ENCODE results near the gene NR1I2.

The NR1I2 gene

DNA sequence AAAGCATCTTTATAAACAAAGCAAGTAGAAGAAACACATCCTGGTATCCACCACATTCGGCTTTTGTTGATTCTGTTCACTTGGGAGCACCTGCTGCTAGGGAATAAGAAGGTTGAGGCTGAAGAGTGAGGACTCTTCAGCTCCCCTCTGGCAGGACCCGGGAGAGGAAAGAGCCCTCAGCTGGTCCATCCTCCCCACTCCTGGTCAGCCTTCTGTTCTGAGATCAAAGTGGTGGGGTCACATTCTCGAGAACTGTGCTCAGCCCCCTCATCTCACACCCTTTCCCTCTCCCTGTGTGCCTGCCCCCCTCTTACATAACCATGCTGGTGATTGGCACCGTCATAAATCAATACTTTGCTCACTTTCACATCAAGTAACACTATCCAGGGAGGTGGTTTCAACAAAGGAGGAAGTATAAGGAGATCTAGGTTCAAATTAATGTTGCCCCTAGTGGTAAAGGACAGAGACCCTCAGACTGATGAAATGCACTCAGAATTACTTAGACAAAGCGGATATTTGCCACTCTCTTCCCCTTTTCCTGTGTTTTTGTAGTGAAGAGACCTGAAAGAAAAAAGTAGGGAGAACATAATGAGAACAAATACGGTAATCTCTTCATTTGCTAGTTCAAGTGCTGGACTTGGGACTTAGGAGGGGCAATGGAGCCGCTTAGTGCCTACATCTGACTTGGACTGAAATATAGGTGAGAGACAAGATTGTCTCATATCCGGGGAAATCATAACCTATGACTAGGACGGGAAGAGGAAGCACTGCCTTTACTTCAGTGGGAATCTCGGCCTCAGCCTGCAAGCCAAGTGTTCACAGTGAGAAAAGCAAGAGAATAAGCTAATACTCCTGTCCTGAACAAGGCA lies at the start of gene NR1I2:
Gene NR1I2 (plus strand): TSS at position 772 of the 869 bp plus-strand sequence.
- no peak for DNase-seq (ENCODE audit: low read depth)

- DNase-seq (ENCODE audit: low read depth) = no peak
Measured at GRCh38 chr3:119733812-119734211, 48.1 kb upstream of the NR1I2 start.

DNA sequence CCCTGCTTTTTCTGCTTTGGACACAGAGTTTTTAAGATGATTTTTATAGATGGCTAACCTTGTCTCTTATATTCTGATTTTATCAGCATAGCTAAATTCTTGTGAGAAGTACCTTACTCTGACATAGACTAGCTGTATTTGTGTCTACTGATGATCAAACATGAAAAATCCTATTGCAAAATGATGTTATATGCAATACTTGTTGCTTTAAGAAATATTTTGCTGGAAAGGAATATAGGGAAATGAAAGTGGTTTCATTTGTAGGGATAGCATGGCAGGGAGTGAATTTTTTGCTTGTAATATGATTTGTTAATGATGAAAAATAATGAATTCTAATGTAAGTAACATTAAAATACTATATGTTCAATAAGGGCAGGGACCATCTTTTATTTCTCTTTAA lies 43.2 kb upstream of the NR1I2 start:
- no peak for DNase-seq (ENCODE audit: low read depth)

- no peak for DNase-seq (ENCODE audit: low read depth)
Measured at GRCh38 chr3:119741657-119742590, 40.0 kb upstream of the NR1I2 start.

- no peak for DNase-seq (ENCODE audit: low read depth)
Measured at GRCh38 chr3:119743921-119744320, 38.0 kb upstream of the NR1I2 start.

DNA sequence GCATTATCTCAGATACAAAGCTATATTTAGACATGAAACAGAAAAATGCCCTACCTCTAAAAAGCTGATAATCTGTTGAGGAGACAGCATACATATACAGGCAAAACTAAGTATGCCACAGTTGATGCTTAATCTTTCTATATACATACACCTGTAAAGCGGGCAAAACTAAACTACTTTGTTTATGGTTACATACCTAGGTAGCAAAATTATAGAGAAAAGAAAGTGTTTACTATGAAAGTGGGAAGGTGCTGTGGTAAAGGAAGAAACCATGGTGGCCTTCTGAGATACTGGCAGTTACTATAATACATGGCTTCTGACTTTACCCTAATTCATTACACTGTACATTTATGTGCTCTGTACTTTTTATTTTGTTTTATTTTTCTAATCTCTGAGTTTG lies 36.0 kb upstream of the NR1I2 start:
- no peak for DNase-seq (ENCODE audit: low read depth)

DNA sequence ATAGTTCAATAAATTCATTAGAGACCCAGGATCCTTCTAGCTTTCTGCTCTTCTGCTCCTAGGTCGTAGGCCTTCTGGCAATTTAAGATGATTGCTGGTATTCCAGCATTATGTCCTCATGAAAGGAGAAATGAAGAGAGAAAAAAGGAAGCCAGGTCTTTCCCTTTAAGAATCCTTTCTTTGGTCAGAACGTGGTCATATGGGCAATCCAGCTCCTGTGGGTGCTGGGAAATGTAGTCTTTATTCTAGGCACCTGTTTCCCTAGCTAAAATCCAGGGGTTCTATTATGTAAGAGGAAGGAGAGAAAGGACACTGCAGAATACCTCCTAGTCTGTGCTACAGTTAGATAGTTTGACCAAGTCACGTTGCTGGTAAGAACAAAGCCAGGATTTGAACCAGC lies 35.5 kb upstream of the NR1I2 start:
- DNase-seq (ENCODE audit: low read depth) = no peak

DNA sequence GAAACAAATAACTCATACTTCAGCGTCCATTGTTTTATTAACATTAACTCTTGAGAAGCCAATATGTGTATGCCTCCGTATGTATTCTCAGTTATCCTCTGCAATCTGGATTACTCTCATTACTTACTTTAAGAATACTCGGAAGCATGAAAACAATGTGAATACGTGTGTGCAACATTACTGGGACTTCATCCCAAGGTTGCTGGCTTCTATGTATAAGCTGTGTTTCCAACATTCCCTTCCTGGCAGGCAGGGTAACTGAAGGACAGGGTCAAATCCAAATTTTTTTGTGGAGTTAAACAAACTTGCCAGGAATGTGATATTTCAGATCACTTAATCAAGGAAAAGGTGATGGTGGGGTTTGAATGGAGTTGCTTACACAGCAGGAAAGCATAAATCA lies 34.5 kb upstream of the NR1I2 start:
- DNase-seq (ENCODE audit: low read depth) = no peak

GRCh38 chr3:119748991-119749390 lies 32.9 kb upstream of the NR1I2 start:
- DNase-seq (ENCODE audit: low read depth) = no peak

DNA sequence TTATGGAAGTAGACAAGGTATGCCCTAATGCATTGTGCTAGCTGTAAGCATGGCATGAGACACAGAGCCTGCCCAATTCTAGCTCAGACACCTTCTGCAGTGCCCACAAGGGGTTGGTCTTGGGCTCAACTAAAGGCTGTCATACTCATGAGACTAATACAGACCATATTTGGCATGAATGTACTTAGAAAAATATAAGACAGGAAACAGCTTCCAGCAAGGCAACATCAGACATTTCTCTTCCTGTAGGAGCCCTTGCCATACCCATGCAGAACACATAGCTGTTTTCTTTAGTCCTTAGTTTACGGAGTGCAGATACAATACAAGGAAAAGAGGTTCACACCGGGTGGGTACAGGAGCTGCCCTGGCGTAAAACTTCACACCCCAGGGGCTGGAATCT lies 30.5 kb upstream of the NR1I2 start:
- no peak for DNase-seq (ENCODE audit: low read depth)

GRCh38 chr3:119759962-119760361 lies 21.9 kb upstream of the NR1I2 start:
- DNase-seq (ENCODE audit: low read depth) = no peak

DNA sequence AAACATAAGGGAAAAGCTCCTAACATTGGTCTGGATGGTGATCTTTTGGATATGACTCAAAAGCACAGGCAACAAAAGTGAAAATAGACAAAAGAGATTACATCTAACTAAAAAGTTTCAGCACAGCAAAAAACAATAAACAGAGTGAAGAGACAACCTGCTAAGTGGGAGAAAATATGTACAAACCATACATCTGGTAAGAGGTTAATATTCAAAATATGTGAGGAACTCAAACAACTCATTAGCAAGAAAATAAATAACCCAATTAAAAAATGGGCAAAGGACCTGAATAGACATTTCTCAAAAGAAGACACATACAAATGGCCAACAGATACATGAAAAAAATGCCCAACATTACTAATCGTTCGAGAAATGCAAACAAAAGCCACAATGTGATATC lies 19.0 kb upstream of the NR1I2 start:
- no peak for DNase-seq (ENCODE audit: low read depth)

GRCh38 chr3:119763466-119763865 lies 18.4 kb upstream of the NR1I2 start:
- no peak for DNase-seq (ENCODE audit: low read depth)

DNA sequence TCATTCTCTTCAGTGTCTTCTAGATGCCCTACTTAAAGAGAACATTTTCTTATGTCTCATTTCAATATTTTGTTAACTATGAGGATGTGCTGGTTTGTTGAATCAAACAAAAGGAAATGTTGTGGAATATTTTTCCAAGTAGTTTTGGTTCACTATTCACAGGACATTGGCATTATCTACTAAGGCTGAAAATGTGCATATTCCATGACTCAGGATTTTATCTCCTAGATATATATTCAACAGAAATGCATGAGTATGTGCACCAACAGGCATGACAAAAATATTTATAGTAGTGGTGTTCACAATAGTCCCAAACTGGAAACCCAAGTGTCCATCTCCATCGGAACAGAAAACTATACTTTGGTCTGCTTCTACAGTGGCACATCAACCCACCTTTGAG lies 16.7 kb upstream of the NR1I2 start:
- no peak for DNase-seq (ENCODE audit: low read depth)

DNA sequence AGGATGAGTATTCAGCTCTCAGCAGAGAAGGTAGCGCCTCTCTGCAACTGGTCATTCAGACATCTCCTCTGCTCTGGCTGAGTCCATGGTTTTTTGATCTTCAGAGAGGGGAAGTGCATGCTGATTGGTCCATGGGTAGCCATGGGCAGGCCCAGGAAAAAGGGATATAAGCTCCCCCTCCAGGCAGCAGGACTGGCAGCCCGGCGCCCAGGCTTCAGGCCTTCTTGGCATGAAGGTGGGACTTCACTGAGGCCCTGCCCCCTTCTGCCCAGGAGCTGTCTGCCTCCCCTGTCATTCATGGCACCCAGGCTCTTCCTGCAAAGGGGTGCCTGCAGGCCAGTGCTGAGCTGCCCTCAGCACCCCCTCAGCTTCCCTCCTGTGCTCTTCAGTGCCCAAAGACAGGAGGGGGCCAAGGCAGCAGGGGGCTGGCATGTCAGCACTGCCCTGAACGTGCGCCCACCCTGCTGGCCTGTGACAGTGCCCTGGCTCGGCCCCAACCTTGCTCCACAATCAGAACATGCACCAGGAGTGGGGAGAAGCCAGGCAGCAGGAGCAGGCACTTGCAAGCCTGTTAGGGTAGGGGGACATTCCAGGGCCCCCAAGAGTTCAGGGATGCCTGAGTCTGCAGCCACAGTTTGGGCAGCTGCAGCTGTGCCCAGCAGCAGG lies 13.8 kb upstream of the NR1I2 start:
- no peak for DNase-seq (ENCODE audit: low read depth)

GRCh38 chr3:119768668-119769393 lies 13.1 kb upstream of the NR1I2 start:
- no peak for DNase-seq (ENCODE audit: low read depth)

DNA sequence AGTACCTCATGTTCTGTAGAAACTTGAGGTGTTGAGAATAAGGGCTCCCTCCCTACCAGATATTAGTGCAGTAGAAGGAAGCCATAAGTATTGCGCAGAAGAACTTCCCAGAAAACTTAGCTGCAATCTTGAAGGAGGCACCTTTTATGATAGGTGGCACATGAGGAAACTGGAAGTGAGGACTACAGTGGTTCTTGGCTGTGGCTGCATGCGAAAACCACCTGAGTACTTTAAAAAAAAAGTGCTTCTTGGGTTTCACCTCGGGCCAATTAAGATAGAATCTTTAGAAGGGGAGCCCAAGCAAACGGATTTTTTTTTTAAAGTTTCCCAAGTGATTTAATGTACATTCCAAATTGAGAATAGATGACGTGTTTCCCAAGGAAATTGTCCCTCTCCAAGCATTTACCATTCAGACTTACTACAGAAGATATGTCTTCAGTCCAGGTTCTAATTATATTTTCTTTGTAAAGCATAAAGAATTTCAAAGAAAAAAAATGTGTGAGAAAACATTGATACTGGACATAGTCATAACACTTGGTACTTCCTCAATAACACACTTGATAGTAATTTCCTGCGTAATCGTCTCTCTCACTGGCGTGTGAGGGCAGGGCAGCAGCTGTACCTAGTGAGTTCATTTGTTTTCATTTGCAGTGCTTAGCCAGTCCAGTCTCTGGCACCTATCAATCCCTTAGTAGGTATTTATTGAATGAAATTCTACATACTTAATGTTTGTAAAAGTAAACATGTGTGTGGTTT lies 12.3 kb upstream of the NR1I2 start:
- no peak for DNase-seq (ENCODE audit: low read depth)

GRCh38 chr3:119774444-119774843 lies 7.5 kb upstream of the NR1I2 start:
- DNase-seq (ENCODE audit: low read depth) = no peak

GRCh38 chr3:119776304-119776703 lies 5.6 kb upstream of the NR1I2 start:
- no peak for DNase-seq (ENCODE audit: low read depth)

GRCh38 chr3:119778176-119778575 lies 3.7 kb upstream of the NR1I2 start:
- DNase-seq (ENCODE audit: low read depth) = no peak

- DNase-seq (ENCODE audit: low read depth) = no peak
Measured at GRCh38 chr3:119778811-119779210, 3.1 kb upstream of the NR1I2 start.

Measured in amniotic epithelial cell (primary cell).